HUES64 (cell line): ENCODE measurements around the gene MAP2K7. TPM values are rescaled to one million over a fixed set of nuclear protein-coding genes. Genes with fewer than 3 reads are reported as not detected.
"Not testable (repeated sequence)": the region's sequence is repeated elsewhere in the genome, so short reads cannot be mapped to it uniquely, and the experiment has no call there.

Experiments used
- H3K27ac ChIP-seq: 2 replicates; pipeline ENCODE4 v1.7.0; 2013; ENCODE audit warnings: low read depth, low read length, inconsistent platforms
- H3K27me3 ChIP-seq: 2 replicates; pipeline ENCODE4 v1.6.1; 2013; ENCODE audit warnings: mild to moderate bottlenecking, low read length; ENCODE audit not compliant: insufficient read depth
- H3K36me3 ChIP-seq: 2 replicates; pipeline ENCODE4 v1.6.1; 2013; ENCODE audit warnings: mild to moderate bottlenecking, low read length; ENCODE audit not compliant: insufficient read depth
- H3K4me1 ChIP-seq: 2 replicates; pipeline ENCODE4 v1.6.1; 2013; ENCODE audit warnings: mild to moderate bottlenecking, low read length, moderate library complexity; ENCODE audit not compliant: insufficient read depth
- H3K4me3 ChIP-seq: 2 replicates; pipeline ENCODE4 v1.5.1; 2013; ENCODE audit warnings: mild to moderate bottlenecking, low read length, moderate library complexity
- H3K9ac ChIP-seq: 2 replicates; pipeline ENCODE4 v1.6.1; 2013; ENCODE audit warnings: mild to moderate bottlenecking, low read depth, low read length
- H3K9me3 ChIP-seq: 2 replicates; pipeline ENCODE4 v1.6.1; 2013; ENCODE audit warnings: low read depth, low read length; ENCODE audit not compliant: insufficient read depth
- WGBS: fragments of 150-250, 120-280 bp; methylation state at CpG from one replicate; pipeline ENCODE4 v1.1.7; 2013; ENCODE audit warnings: missing lambda C conversion rate; 5-methylcytosine and 5-hydroxymethylcytosine counted together
- polyA plus RNA-seq, 2 experiments: library from polyadenylated mRNA; stranded (reverse); fragments of 50-300 nt; gene quantifications; one replicate each; pipeline ENCODE4 v1.2.3, GENCODE V29; 2013

The MAP2K7 gene
- 29.0 TPM for polyA plus RNA-seq (2013, experiment 1 of 2)
- 24.5 TPM for polyA plus RNA-seq (2013, experiment 2 of 2)

DNA sequence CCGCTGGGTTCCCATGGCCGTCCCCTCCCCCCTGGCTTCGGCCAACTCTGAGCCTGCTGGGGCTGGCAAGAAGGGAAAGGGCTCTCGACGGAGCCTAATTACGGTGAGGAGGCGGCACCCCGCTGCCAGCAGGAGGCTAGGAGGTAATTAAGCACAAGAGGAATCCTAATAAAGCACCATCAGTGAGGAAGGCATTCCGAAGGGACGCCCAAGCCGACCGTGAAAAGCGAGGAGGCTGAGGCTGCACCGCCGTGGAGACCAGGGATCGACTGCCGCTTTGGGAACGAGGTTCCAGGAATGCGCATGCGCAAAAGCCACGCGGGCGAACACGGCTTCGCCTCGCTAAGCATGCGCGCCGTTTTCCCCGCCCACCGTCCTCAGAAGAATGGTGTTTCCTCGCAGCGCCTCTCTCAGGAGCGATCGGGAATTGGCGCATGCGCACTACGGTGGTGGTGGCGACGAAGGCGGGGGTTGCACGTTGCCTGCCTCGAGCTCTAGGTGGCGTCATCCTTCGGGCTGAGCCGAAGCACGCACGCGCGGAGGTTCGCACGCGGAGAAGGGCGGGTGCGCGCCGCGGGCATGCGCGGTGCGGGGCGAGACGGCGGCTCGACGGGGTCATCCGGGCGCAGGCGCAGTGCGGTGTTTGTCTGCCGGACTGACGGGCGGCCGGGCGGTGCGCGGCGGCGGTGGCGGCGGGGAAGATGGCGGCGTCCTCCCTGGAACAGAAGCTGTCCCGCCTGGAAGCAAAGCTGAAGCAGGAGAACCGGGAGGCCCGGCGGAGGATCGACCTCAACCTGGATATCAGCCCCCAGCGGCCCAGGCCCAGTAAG is at the start of gene MAP2K7:
MAP2K7 (plus strand) TSS at position 634 of the 830 bp plus-strand sequence; CDS start at position 702, 68 bp downstream.
- Histone ChIP-seq H3K36me3 (peaks cover 6% of the 10 kb centered on the region; the same call in 1 of the 2 replicates), H3K27me3 (no peaks in the 10 kb centered on the region), H3K4me3 (peak within 1 kb of the TSS; percentile 92), H3K9me3 (no peaks in the 10 kb centered on the region), H3K27ac (peak within 1 kb of the TSS; percentile 88), H3K9ac (peak within 1 kb of the TSS; percentile 88), H3K4me1 (peaks cover 4% of the 10 kb centered on the region; the same call in 1 of the 2 replicates)
- under 1% methylated on average over 89 of the region's 89 CpGs for WGBS

DNA sequence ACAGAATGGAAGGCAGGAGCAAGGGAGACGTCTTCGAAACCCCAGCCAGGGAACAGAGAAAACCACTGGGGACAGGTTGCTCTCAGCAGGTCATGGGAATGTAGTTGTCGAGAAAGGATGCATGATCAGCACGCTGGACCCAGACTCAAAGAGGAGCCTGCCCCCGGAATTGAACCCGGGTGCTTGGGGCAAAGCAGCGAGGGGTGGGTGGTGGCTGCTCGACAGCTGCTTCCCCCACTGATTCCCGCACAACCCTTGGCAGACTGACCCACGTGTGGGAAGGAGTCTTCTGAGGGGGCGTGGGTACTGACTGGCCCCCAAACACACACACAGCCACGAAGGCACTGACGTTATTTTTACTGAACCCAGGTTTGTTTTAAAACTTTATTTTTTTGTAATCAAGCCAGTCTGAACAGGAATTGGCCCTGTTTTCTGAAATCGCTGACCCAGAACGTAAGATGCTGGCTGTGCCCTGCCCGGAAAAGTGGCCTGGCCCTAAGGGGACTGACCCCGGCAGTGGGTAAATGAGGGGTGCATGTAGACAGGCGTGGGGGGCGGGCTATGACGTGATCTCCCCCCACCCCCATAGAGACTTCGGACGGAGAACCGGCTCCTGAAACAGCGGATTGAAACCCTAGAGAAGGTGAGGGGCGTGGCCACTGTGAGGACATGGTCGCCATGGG is 48.1 kb upstream of the MAP2K7 start:
- H3K27me3 ChIP-seq = peaks cover 23% of the 10 kb centered on the region
- 82% methylated on average over 25 of the region's 26 CpGs for WGBS
- no peak overlapping the region for H3K27ac ChIP-seq
- H3K9ac ChIP-seq = no peak overlapping the region
- H3K4me3 ChIP-seq = no peak overlapping the region
- H3K36me3 ChIP-seq = no peaks in the 10 kb centered on the region
- H3K9me3 ChIP-seq = no peaks in the 10 kb centered on the region
- 0 out of 2 replicates have a peak, but pooled peaks cover 4% of the 10 kb centered on the region for H3K4me1 ChIP-seq

DNA sequence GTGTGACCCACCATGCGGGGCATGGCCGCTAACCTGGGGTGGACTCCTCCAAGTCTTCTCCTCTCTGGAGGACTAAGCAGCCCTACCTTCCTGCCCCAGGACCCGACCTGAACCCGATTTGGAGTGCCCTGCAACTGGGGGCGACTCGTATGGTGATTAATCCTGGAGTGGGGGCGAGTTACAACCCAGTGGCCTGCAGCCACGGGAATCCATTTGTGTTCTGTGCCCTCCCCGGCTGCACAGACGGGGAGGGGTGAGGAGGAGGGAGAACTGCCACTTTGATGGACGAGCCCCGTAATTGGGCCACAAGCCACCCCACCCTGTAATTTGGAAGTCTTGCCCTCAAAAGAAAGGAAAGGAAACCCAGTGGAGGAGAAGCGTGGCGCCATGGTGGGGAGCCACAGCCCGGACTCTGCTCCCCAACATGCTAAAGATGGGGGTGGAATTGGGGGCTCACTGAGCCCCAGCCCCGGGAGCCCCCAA is 47.5 kb upstream of the MAP2K7 start:
- H3K27ac ChIP-seq = no peak overlapping the region
- 0 out of 2 replicates have a peak, but pooled peaks cover 4% of the 10 kb centered on the region for H3K4me1 ChIP-seq
- H3K27me3 ChIP-seq = peaks cover 27% of the 10 kb centered on the region
- 81% methylated on average over 16 of the region's 16 CpGs for WGBS
- no peaks in the 10 kb centered on the region for H3K36me3 ChIP-seq
- H3K9ac ChIP-seq = no peak overlapping the region
- H3K4me3 ChIP-seq = no peak overlapping the region
- no peaks in the 10 kb centered on the region for H3K9me3 ChIP-seq

DNA sequence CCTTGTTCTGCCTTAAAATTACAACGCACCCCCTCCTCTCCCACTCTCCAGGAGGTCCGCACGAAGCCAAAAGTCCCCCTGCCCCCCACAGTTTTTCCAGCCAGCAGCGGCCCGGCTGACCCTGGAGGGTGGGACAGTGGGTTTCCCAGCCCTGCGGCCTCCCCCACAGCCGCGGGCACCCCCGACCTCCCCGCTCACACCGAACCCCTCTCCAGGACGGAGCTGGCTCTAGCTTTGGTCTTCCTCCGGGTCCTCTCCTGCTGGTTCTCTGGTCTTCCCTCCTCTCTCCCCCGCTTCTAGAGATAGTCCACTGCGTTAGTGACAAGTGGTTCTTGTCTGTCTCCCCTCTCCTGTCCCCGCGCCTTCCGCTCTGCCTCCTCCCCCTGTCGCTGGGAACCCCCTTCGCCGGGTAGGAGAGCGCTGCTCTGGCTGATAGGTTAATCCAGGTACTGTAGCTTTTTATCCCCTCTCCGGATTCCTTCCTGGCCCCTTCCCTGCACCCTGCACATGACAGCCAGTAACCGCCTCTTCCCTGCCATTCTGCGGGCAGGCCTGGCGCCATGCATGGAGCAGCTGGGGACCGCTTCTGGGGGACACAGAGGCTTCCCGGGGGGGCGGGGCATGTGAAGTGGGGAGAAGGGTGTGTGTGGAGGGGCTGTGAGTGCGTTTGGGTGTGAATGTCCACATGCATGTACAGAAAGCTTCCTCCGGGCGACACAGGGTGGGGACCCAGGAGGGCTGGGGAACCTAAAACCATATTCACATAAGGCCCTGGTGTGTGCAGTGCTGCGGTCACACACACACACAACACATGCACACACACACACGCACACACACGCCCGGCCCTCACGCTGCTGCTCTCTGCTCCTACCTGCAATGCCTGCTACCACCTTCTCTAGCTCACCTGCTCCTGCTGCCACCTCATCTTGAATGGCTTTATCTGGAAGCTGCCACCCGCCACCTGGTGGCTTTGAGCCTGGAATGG is 46.7 kb upstream of the MAP2K7 start:
- 89% methylated on average over 38 of the region's 38 CpGs for WGBS
- H3K9me3 ChIP-seq = no peaks in the 10 kb centered on the region
- H3K4me3 ChIP-seq = no peak overlapping the region
- H3K4me1 ChIP-seq = 0 out of 2 replicates have a peak, but pooled peaks cover 4% of the 10 kb centered on the region
- H3K36me3 ChIP-seq = no peaks in the 10 kb centered on the region
- H3K9ac ChIP-seq = no peak overlapping the region
- no peak overlapping the region for H3K27ac ChIP-seq
- H3K27me3 ChIP-seq = peaks cover 36% of the 10 kb centered on the region

DNA sequence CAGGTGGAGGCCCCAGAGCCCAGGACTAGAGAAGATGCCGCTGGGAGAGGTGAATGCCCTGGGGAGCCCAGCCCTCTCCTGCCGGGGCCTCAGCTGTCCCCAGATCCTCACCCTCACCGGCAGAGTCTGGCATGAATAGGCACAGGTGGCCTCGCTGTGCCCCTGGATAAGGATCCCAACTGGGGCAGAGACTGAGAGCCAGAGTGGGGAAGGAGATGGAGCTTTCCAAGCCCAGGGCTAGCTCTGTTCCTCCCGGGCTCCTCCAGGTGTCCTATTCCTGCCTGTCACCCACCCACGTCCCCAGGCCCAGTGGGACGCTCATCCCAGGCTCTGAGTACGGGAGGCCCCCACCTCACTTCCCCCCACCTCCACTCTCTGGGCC is 46.0 kb upstream of the MAP2K7 start:
- H3K9ac ChIP-seq = no peak overlapping the region
- H3K27ac ChIP-seq = no peak overlapping the region
- 46% methylated on average over 8 of the region's 8 CpGs for WGBS
- H3K4me3 ChIP-seq = peak overlapping the region; percentile 40
- no peaks in the 10 kb centered on the region for H3K36me3 ChIP-seq
- H3K9me3 ChIP-seq = no peaks in the 10 kb centered on the region
- H3K4me1 ChIP-seq = 0 out of 2 replicates have a peak, but pooled peaks cover 4% of the 10 kb centered on the region
- H3K27me3 ChIP-seq = peaks cover 39% of the 10 kb centered on the region

DNA sequence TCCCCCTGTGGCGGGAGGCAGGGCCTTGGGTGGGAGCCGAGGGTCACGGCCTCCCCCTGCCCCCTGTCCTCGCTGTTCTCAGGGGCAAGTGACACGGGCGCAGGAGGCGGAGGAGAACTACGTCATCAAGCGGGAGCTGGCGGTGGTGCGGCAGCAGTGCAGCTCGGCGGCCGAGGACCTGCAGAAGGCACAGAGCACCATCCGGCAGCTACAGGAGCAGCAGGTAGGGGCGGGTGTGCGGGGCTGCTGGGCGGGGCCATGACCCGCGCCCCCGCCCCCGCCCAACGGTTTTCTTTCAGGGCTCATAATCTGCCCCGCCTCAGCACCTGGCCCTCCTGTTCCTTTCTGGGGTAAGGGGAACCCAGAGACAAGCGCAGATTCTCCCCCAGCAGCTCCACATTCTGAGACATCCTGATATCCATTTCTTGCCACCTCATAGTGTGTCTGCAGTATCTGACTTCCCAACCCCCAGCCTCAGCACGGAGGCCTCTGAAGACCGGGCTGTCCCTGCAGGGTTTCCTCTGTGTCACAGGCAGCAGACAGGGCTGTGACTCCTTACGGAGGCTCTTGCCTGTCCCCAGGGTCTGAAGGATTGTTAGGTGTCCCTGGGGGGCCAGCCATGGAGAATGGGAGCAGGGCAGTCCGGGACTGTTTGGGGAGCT is 45.4 kb upstream of the MAP2K7 start:
- Histone ChIP-seq H3K27me3 (peaks cover 42% of the 10 kb centered on the region), H3K4me3 (peak overlapping the region; percentile 40), H3K9ac (0 out of 2 replicates have a peak overlapping the region, but pooled peaks have one; percentile 4), H3K36me3 (no peaks in the 10 kb centered on the region), H3K4me1 (0 out of 2 replicates have a peak, but pooled peaks cover 4% of the 10 kb centered on the region), H3K9me3 (no peaks in the 10 kb centered on the region), H3K27ac (no peak overlapping the region)
- 3% methylated on average over 29 of the region's 29 CpGs for WGBS

DNA sequence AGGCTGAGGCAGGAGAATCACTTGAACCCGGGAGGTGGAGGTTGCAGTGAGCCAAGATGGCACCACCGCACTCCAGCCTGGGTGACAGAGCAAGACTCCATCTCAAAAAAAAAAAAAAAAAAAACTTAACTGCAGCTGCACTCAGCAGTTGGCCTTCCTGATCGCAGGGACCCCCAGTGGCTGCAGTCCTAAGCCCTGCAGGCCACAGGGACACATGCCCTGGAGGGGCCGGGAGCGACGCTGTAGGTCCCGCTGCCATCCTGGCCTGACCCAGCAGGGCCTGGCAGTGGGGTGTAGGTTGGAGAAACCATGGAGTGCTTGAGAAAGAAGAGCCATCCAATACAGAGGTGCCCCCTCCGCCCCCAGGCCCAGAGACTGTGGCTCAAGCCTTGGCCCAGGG is 44.6 kb upstream of the MAP2K7 start:
- not testable (repeated sequence) for H3K36me3 ChIP-seq, H3K9me3 ChIP-seq, H3K4me1 ChIP-seq, H3K27ac ChIP-seq, H3K9ac ChIP-seq, H3K4me3 ChIP-seq
- WGBS = 89% methylated on average over 7 of the region's 8 CpGs
- H3K27me3 ChIP-seq = peaks cover 49% of the 10 kb centered on the region

DNA sequence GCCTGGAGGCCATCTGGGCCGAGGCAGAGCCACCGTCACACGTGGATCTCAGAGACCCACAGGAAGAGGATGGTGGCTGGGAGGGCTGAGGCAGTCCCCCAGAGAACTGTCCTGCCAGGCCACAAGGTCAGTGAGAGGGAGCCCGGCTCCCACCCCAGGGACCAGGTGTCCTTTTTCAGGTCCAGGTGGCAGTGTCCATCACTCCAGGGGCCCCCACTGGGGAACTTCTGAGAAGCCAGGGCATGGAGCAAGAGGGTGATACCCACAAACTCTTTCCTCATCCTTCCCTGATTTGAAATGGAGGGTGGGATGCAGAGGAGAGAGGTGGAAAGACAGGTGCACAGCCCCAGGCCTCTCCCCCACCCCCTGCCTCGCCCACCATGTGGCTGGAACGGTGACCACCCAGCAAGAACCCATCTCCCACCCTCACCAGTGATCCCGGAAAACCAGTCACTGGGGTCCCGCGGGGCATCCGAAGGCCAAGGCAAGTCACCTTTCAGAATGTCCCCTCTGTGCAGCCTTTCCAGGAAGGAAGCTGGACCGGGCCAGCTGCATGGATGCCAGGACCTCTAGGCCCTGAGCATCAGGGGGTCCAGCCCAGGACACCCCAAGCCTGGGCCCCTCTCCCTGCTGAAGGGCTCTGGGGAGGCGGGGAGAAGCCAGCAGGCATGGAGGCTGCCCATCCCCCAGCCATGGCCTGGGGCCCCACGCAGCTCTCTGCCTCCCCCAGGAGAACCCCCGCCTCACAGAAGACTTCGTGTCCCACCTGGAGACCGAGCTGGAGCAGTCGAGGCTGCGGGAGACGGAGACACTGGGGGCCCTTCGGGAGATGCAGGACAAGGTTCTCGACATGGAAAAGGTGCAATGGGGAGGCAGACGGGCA is 43.6 kb upstream of the MAP2K7 start:
- Histone ChIP-seq H3K9ac (no peak overlapping the region), H3K4me1 (peaks cover 6% of the 10 kb centered on the region; the same call in 1 of the 2 replicates), H3K9me3 (no peaks in the 10 kb centered on the region), H3K27ac (no peak overlapping the region), H3K27me3 (peaks cover 51% of the 10 kb centered on the region), H3K36me3 (no peaks in the 10 kb centered on the region), H3K4me3 (no peak overlapping the region)
- WGBS = 88% methylated on average over 22 of the region's 22 CpGs

DNA sequence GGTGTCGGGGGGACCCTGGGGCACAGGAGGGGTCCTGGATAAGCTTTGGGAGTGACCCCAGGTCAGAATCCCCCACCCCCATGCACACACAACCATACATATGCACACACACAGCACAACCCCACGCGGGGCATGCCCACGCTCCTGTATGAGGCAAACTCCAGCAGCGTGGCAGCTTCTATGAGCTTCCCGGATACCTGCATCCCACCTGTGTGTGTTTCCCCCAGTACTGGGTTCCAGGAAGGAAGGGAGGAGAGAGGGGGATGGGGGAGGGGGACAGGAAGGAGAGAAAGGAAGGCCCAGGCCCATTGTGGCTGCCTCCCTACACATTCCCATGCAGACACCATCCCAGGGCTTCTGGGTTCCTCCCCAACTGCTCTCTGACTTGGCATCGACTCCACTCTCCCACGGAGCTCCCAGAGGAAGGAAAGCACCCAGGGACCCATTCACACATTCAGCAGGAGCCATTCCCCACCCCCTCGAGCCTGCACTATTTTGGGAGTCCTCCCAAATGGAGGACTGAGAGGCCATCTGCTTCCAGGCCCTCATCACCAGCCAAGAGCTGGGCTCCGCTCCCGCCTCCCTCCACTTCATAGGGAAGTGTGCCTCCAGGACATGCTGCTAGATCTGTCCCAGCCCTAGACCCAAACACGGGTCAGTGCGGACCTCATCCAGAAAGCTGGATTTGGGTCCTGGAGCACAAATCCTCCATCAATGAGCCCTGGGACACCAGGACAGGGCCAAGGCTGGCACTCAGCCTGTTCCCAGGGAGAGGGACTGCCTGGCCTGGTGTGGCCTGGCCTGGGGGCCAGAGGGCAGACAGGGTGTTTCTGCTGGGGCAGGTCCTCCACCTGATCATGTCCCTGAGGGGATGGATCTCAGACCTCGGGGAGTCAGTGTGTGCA is 42.7 kb upstream of the MAP2K7 start:
- Histone ChIP-seq H3K27ac (no peak overlapping the region), H3K36me3 (no peaks in the 10 kb centered on the region), H3K4me3 (no peak overlapping the region), H3K9ac (no peak overlapping the region), H3K4me1 (peaks cover 9% of the 10 kb centered on the region; the same call in 1 of the 2 replicates), H3K9me3 (no peaks in the 10 kb centered on the region), H3K27me3 (peaks cover 54% of the 10 kb centered on the region)
- WGBS = 81% methylated on average over 14 of the region's 14 CpGs
